GM18526 (cell line): ENCODE data around the gene WWC1.

Experiments used
- POLR2A ChIP-seq: IDR thresholded peaks from 3 replicates; pipeline ENCODE4 v1.6.1; 2011; ENCODE audit not compliant: insufficient read length; ENCODE audit errors: extremely low read depth

The WWC1 gene

DNA sequence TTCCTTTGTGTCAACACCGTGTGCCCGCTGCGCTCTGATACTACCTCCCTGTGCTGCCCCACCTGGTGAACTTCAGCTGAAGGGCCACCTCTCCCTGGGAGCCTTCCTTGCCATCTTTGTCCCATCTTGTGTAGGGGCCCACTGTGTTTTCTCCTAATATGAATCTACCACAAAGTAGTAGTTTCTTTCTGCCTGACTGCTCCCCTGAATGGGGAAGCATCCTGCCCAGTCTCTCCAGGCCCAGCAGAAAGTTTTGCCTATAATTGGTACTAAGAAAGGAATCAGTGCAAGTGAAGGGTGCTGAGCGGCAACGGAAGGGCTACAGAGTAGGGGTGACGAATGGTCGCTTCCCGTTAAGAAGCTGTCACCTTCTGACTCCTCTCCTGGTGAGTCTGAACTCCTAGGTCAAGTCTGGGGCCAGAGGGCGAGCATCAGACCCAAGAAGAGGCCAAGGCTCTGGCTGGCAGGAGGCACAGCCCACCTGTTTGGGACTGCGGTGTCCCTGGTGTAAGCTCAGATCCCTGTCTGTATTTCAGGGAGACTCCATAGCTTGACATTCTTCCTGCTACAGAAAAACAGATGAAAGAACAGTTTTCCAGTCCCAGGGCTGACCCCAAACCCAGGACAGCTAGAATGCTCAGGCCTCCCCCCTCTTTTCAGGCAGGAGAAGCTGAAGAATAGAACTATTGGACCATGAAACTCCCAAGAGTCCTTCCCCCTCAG, 24.1 kb downstream of the WWC1 start:
- no peak for TF ChIP-seq POLR2A

DNA sequence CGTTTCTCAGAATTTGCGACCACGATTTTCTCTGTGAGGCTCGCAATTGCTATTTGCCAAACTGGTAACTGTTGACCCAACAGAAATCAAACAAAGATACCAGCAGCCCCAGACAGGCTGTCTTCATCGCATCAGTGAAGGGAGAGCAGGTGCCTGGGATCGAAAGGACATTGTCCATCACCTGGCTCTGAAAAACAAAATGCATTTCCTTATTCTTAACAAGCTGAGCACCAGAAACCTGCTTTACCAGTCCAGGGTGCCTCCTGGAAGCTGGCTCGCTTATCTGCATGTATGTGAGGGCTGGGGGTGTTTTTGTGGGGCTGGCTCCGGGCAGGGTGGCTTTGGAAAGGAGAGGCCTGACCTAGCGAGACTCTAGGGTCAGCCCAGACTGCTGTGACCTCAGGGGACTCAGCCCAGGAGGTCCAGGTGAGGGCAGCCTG, 24.7 kb downstream of the WWC1 start:
- no peak for TF ChIP-seq POLR2A

DNA sequence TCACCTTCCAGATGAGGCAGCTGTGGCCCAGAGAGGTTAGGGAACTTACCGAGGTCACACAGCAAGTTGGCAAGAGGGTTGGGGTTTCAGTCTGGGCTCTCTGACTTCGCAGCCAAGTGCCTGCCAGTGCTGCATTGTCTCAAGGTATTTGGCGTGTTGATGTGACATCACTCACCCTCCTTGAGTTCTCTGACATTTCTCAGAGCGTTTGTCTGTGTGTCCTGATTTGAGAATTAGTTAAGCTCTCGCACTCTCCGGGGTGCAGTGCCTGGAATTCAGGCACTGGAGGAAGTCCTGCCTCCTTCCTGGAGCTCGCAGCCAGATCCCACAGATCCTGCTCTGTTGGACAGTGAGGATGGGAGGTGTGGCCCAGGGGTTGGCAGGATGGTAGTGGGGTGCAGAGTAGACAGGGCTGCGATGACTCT, 25.7 kb downstream of the WWC1 start:
- no peak for TF ChIP-seq POLR2A

DNA sequence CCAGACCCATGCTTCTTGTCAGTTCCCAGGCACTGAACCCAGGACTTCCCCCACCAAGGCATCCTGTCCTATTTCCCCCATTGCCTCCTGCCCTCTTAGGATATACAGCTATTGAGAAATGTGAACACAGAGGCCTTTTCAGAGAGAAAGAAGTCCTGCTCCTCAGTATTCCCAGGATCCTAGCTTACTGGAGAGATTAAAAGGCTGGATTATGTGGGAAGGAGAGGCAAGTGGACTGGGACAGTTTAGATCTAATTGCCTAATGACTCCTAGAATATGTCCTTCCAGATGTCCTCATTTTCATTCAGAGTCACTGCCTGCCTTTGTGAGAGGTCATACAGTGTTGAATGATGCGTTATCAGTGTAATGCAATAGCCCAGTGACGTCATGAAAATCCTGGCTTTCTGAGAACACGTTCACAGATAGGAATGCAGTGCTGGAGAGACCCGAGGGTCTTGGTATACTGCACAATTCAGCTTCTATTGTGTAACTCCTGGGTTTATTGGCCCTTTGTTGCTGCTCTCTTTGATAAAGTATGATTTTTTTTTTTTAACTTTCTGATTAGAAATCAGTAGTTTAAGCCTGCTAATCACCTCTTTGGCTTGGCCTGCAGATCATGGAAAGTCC, 26.2 kb downstream of the WWC1 start:
- TF ChIP-seq POLR2A = no peak

DNA sequence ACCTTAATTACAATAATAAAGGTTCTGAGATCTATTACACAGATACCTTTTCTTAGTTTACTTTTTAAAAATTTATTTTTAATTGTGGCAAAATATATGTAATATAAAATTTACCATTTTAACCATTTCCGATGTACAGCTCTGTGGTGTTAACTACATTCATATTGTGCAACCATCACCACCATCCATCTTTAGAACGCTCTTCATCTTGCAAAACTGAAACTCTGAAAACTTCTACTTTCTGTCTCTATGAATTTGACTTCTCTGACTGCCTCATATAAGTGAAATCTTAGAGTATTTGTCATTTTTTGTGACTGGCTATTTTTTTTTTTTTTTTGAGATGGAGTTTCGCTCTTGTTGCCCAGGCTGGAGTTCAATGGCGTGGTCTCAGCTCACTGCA, 26.8 kb downstream of the WWC1 start:
- TF ChIP-seq POLR2A = no peak

DNA sequence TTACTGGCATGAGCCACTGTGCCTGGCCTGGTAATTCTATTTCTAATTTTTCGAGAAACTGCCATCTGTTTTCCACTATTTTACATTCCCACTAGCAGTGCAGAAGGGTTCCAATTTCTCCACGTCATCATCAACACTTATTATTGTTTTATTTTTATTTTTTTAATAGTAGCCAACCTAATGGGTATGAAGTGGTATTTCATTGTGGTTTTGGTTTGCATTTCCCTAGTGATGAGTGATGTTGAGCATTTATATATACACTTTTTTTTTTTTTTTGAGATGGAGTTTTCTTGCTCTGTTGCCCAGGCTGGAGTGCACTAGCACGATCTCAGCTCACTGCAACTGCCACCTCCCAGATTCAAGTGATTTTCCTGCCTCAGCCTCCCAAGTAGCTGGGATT, 28.3 kb downstream of the WWC1 start:
- TF ChIP-seq POLR2A = no peak

DNA sequence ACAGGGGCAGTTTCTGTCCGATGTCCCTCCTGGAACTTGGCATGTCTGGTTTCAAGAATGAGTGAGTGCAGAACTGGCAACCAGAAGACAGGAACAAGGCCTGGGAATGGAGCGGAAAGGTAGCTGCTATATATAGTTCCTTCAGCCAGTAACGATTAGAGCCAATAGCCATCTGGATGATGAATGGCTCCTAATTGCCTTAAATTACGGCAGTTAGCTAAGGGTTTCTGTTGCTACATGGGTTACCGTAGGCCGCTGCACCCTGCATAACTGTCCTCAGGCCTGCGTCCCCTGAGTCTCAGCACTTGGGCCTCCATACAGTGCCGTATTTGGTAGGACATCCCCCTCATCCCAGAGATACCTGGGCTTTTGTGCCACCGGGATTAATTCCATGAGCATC, 29.4 kb downstream of the WWC1 start:
- no peak for TF ChIP-seq POLR2A

DNA sequence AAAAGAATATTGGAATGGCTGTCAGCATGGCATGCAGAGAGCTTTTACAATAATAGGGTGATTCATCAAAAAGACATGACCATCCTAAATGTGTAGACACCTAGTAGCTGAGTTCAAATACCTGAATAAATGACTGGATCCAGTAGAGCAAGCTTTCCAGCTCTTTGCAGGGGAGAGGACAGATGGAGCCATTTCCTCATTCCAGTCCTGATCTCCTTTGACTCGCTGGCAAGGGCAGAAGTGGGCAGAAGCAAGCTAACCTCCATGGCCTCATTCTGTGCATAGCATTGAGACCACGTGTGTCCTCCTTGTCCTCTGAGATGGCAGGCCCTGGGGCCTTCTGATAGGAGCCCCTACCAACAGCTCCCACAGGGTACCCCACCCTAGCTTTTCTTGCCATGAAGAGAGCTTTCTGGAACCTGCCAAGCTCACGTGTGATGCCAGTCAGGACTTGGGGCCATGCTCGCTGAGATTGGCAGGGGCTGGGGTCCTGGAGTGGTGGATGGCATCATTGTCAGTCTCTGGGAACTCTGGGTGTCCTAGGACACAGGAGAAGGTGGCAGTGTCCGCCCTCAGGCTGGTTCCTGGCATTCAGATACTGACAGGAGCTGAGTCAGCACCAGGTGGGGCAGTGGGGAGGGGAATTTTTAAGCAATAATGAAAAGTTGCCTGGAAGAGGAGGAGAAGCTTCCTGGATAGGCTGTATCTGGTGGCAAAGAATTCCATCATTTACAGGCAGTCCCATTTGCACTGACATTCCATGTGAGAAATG, 33.6 kb downstream of the WWC1 start:
- TF ChIP-seq POLR2A = no peak

DNA sequence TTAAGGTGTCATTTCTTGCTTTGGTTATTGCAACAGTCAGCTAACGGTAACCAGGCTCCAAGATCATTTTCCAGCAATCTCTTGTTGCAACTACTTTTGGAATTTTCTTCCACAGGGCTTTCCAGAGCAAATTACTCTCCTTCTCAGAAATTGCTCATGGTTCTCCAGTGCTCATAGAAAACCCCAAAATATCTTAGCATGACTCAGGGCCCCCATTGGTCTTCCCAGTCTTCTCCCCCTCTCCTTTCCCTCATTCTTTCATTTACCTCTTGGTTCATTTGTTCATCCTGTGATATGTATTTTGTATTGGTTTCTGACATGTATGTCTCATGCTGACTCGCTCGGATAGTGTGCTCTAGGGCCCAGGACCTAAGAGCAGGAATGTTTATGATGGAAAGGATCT, 35.6 kb downstream of the WWC1 start:
- no peak for TF ChIP-seq POLR2A

DNA sequence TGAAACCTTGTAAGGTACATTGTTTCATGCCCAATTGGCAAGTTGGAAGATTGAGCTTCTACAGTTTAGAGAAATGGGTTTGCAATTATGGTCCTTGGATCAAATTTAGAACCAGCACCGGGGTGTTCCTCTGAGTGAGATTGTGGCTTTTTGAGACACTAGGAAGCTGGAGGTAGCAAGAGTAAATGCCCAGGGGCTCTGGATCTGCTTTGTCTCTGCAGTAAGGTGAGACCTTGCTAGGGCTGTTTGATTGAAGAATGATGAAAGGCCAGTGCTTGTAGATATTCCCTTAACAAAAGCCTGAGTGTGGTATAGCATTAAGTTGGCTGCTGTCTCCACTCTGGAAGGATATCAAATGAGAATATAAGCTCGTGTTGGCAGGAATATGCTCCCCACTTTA, 36.0 kb downstream of the WWC1 start:
- no peak for TF ChIP-seq POLR2A

DNA sequence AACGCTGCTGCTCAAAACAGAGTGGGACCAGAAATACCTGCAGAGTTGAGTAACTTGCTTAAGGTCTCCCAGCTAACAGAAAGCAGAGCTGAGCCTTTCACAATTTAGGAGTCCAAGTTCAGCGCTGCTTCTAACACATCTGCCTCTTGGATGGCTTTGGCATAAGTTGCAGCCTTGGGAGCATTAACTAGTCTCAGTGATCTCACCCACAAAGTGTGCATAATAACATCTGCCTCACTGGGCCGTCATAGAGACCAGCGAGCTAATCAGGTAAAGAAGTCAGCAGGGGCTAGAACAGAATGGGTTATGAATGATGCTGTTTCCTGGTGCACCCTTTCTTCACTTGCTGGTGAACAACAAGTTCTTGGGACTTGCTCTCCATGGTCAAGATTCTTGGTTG, 36.5 kb downstream of the WWC1 start:
- TF ChIP-seq POLR2A = no peak

DNA sequence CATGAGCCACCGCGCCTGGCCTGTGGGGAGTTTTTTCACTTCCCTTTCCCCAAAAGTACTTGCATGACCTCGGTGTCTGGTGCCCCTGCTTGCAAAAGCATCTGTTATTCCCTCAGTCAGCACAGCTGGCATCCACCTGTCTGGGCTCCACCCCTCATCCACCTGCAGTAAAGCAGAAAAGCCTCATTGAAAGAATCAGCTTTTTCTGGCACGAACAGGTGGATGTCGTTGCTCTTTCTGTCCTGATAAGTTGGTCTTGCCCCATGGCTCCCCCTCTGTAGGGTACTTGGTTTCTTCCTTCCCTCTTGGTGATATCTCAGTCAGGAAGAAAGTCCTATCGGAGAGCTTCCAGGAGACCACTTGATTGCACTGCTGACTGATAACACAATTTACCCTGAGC, 37.4 kb downstream of the WWC1 start:
- no peak for TF ChIP-seq POLR2A

DNA sequence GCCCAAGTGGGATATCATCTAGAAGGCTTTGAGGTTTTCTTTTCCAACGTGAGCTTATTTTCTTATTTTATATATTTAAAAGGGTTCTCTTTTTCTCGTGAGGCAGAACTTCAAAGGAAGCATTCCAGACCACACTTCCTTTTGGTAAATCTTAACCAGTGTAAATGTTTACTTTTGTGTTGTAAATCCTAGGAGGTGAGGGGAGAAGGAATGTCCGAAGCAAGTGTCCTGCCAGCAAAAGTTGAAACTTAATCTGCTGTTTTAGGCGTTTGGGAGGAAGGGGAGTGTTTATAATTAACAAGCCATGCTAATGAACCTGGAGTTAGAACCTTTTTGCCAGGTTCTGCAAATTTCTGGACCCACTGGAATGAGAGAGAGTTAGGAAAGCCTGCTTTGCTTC, 37.9 kb downstream of the WWC1 start:
- TF ChIP-seq POLR2A = no peak

DNA sequence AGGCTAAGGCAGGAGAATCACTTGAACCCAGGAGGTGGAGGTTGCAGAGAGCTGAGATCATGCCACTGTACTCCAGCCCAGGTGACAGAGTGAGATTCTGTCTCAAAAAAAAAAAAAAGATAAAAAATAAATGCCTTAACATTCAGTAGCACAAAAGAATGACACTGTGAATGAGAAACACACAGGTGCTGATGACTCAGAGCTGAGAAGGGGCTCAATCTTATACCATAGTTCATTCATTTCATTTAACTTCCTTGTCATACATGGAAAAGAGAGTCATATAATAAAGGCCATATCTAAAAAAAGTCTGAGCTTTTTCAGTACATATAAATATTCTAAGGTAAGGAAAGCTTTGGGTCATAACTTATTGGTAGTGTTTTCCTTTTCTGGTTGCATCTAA, 40.6 kb downstream of the WWC1 start:
- no peak for TF ChIP-seq POLR2A

DNA sequence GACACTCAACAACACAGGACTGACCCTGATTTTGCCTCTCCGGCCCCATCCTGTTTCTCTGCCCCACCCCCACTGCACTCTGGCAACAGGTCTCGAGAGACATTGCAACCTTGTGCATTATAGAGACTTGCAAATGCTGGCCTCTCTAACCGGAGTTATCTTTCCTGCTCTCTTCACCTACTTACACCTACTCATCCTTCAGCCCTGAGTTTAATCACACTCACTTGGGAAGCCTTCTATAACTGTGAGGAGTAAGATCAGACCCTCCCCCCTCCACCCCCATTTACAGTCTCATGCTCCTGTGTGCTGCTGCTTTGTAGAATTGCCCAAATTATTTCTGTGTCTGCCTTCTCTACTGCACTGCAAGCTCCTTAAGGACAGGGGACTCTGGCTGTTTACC, 42.8 kb downstream of the WWC1 start:
- no peak for TF ChIP-seq POLR2A

DNA sequence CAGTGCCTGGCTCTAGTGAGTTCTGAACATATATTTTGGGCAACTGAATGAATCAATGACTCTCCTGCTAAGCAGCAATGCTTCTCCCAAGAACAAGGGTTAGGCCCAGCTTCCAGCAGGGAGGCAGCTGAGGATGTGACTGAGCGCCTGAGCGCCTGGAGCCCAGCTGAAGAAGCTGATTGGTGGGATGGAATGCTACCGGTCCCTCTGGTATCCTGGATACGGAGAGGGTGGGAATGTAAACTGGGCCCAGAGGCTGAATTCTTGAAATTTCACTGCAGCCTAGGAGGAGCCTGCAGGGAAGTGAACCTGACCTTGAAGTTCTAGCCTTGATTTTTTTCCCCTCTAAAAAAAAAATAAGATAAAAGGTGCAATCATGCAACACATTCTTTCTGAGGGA, 43.2 kb downstream of the WWC1 start:
- no peak for TF ChIP-seq POLR2A
